Naive thymus-derived CD8-positive, alpha-beta T cell (primary cell): ENCODE results near the gene CXCL16. TPM values are rescaled to one million over a fixed set of nuclear protein-coding genes. Genes with fewer than 3 reads are reported as not detected.

ENCODE experiments used
- ATAC-seq, 2 donors: fragments of 150-1000 bp; cut with Tn5 transposase in 1 of 2; sonication (Bioruptor Pico), chemical (Tn5 transposase) in 1 of 2; 1 replicate in 1 of 2; 2 replicates in 1 of 2; pipeline ENCODE4 v1.10.0; 2021; ENCODE audit warnings: mild to moderate bottlenecking in 2 of 2, moderate library complexity in 2 of 2
- POLR2A ChIA-PET: fragments of 350-600 bp; sonication (Branson Sonifier 250); formaldehyde crosslinking; loops from one replicate; lab custom pipeline; 2021; ENCODE audit warnings: antibody characterized with exemption; lab: Charles Lee
- DNase-seq, 10 donors: peaks; one replicate each; pipeline versions ENCODE4 v3.0.0 to v3.0.0-alpha.2; 2020 to 2022
- H3K27ac Mint-ChIP-seq, 10 donors: one replicate each; pipeline ENCODE4 v1.8.0; 2020 to 2022; ENCODE audit warnings: mild to moderate bottlenecking in 10 of 10, mixed read lengths in 10 of 10, moderate library complexity in 4 of 10, inconsistent platforms in 1 of 10
- H3K27me3 Mint-ChIP-seq, 5 donors: one replicate each; pipeline ENCODE4 v1.8.0; 2021 to 2022; ENCODE audit warnings: mixed read lengths in 5 of 5
- H3K36me3 Mint-ChIP-seq, 3 donors: one replicate each; pipeline ENCODE4 v1.8.0; 2020 to 2022; ENCODE audit warnings: mixed read lengths in 3 of 3, mild to moderate bottlenecking in 2 of 3, inconsistent platforms in 1 of 3
- H3K4me1 Mint-ChIP-seq, 4 donors: one replicate each; pipeline ENCODE4 v1.8.0; 2021 to 2022; ENCODE audit warnings: mixed read lengths in 4 of 4
- H3K4me3 Mint-ChIP-seq, 10 donors: one replicate each; pipeline ENCODE4 v1.8.0; 2020 to 2022; ENCODE audit warnings: mild to moderate bottlenecking in 10 of 10, mixed read lengths in 10 of 10, moderate library complexity in 6 of 10, inconsistent platforms in 1 of 10
- H3K9me3 Mint-ChIP-seq, 9 donors: one replicate each; pipeline ENCODE4 v1.8.0; 2020 to 2022; ENCODE audit warnings: mixed read lengths in 9 of 9, mild to moderate bottlenecking in 3 of 9, inconsistent platforms in 1 of 9, moderate library complexity in 1 of 9
- polyA plus RNA-seq, 3 donors: library from polyadenylated mRNA; unstranded; fragments of 300-500 nt; fragmentation: Illumina TruSeq; gene quantifications; one replicate each; pipeline ENCODE4 v1.2.3, GENCODE V29; 2021
- total RNA-seq, 8 experiments: library from RNA in 2 of 8; stranded (reverse) in 2 of 8; gene quantifications; one replicate each; pipeline ENCODE4 v1.2.3 and lab custom pipeline; 2021 to 2026

Gene CXCL16, protein sequence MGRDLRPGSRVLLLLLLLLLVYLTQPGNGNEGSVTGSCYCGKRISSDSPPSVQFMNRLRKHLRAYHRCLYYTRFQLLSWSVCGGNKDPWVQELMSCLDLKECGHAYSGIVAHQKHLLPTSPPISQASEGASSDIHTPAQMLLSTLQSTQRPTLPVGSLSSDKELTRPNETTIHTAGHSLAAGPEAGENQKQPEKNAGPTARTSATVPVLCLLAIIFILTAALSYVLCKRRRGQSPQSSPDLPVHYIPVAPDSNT
- total RNA-seq (1 to 10 TPM; 5.5 to 5.6 TPM), polyA plus RNA-seq (1 to 10 TPM; 2.2 to 5.9 (median 2.5) TPM), total RNA-seq (lab: John Stamatoyannopoulos, UW) (1.3 to 10.6 (median 2.4) reads per million in 6 experiments)

DNA sequence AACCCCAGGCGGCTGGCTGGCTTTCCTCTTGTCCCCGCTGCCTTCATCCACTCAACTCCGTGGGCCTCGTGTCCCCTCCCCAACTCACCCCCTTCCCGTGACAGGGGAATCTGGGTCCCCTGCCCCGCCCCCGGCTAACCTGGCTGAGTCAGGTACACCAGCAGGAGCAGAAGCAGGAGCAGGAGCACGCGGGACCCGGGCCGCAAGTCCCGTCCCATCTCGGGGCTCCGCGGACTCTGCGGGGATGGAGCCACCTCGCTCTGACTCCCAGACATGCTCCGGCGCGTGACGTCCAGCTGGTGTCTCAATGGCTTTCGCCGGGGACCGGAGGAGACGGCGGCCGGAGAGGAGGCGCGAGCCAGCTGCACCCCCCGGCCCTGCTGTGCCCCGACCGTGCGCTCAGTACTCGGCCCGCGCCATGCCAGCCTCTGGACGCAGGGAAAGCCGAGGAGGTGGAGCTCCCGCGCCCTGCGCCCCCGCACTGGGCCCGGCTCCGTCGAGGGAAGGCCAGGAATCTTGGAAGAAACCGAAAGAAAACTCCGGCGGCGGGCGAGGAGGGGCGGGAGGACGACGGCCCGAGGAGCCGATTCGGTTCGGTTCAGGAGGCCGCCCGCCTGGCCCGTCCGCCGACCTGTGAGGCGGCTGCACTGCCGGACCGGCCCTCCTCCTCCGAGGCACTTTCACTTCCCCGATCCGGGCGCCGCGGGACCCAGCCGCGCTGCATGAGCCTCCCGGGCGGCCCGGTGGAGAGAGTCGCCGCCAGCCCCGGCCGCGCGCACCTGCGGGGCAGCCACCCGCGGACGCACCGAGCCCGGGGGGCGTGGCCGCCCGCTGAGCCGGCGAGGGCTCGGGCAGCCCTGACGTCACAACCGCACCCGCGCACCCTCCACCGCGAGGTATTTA is at the start of gene CXCL16, which contains the start of gene ZMYND15:
CXCL16 (minus strand) TSS at position 807 of the 903 bp plus-strand sequence; CDS start at position 218, 589 bp downstream.
ZMYND15 (plus strand) TSS at position 712 of the 903 bp plus-strand sequence. CDS start 716 bp downstream, outside the sequence.
- peaks cover 0 to 13% (median 6%) of the 10 kb centered on the region in 5 donors for H3K27me3 Mint-ChIP-seq
- H3K36me3 Mint-ChIP-seq: no peaks in the 10 kb centered on the region
- H3K9me3 Mint-ChIP-seq: no peaks in the 10 kb centered on the region
- POLR2A ChIA-PET: interaction anchor here (0.5 to 2.4 kb wide), 8 partner anchors 9 to 596 kb away, joined by 3 to 24 read pairs (median 5); partner anchors contain the start of genes ARRB2, CYB5D2 and ZZEF1
- DNase-seq (peak; percentile 50 to 83 (median 70)), ATAC-seq (peak; percentile 72)
- H3K4me1 Mint-ChIP-seq: peaks cover 17 to 30% (median 22%) of the 10 kb centered on the region in 4 donors
- H3K27ac Mint-ChIP-seq: peak within 1 kb of the TSS; percentile 86 to 98 (median 94)
- peak within 1 kb of the TSS; percentile 83 to 94 (median 90) for H3K4me3 Mint-ChIP-seq

DNA sequence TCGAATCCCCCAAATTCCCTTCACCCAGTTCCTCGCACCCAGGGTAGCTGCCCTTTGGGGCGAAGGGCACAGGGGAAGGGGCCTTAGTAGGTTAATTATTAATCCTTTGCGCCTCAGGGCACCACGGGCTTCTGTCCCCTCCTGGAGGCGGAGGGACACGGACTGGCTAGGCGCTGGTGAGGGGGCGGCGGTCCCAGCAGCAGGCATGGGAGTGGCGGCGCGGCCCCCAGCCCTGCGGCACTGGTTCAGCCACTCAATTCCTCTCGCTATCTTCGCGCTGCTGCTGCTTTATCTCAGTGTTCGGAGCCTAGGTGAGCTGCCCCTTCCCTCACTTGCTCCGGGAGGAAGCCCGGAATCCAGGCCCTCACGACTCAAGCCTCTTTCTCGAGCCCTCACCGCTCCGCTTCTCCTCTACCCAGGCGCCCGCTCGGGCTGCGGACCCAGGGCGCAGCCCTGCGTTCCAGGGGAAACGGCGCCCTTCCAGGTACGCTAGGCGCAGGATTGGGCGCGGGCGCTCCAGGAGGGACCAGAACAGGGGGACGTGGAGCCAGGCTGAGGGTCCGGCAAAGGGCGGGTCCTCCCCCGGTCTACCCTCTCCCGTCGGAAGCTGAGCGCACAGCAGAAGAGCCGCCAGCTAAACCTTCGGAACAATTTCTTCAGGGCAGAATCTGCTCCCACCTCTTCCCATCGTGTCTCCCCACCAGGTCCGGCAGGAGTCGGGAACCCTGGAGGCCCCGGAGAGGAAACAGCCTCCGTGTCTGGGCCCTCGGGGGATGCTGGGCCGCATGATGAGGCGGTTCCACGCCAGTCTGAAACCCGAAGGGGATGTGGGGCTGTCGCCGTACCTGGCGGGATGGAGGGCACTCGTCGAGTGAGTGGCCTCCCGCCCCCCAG is 49.3 kb upstream of the CXCL16 start, which contains the start of gene GLTPD2:
GLTPD2 (plus strand) TSS at position 158 of the 894 bp plus-strand sequence; CDS start at position 206, 48 bp downstream.
- H3K27me3 Mint-ChIP-seq: peaks cover 12 to 42% (median 29%) of the 10 kb centered on the region in 5 donors
- no peak for DNase-seq
- POLR2A ChIA-PET: interaction anchor here (0.6 to 3.2 kb wide), 16 partner anchors 10 to 423 kb away, joined by 3 to 45 read pairs (median 4); partner anchors contain the start of genes ARRB2, CAMTA2, MINK1 and PLD2
- no peaks in the 10 kb centered on the region for H3K9me3 Mint-ChIP-seq
- peaks cover 10 to 41% (median 34%) of the 10 kb centered on the region in 4 donors for H3K4me1 Mint-ChIP-seq
- peak within 1 kb of the TSS in 5 of 10 donors; percentile 22 to 77 (median 31) for H3K27ac Mint-ChIP-seq
- no peaks in the 10 kb centered on the region for H3K36me3 Mint-ChIP-seq
- no peak for ATAC-seq
- H3K4me3 Mint-ChIP-seq: peak within 1 kb of the TSS; percentile 67 to 85 (median 70)

GRCh38 chr17:4788159-4788806 is 48.6 kb upstream of the CXCL16 start:
- Mint-ChIP-seq H3K4me3 (peak overlapping the region; percentile 33 to 68 (median 58)), H3K36me3 (no peaks in the 10 kb centered on the region), H3K27me3 (peaks cover 15 to 49% (median 31%) of the 10 kb centered on the region in 5 donors), H3K4me1 (peaks cover 10 to 41% (median 34%) of the 10 kb centered on the region in 4 donors), H3K9me3 (no peaks in the 10 kb centered on the region), H3K27ac (peak overlapping the region in 1 of 10 donors; percentile 53)
- DNase-seq (no peak), ATAC-seq (no peak)
- POLR2A ChIA-PET: interaction anchor here (1.9 to 3.2 kb wide), 2 partner anchors 18 to 46 kb away, joined by 8 to 18 read pairs; partner anchors contain the start of genes MINK1 and PLD2

DNA sequence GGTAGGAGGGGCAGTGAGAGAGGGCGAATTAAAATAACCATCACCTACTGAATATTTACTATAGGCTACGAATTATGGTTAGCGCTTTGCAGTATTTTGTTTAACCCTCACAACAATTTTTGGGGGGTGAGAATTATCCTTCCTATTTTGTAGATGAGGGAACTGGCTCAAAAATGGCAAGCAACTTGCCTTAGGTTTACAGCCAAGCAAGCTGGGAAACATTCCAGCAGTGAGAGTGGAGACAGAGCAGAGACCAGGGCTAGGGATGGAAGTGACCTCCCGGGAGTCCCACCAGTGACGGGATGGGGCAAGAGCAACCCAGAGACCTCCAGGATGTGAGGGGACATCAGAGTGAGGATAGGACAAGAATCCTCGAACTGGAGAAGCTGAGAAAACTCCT is 46.8 kb upstream of the CXCL16 start:
- Mint-ChIP-seq H3K4me3 (peak overlapping the region in 4 of 10 donors; percentile 10 to 62 (median 52)), H3K9me3 (no peaks in the 10 kb centered on the region), H3K27me3 (peaks cover 21 to 62% (median 38%) of the 10 kb centered on the region in 5 donors), H3K4me1 (peaks cover 13 to 48% (median 37%) of the 10 kb centered on the region in 4 donors), H3K27ac (no peak overlapping the region), H3K36me3 (no peaks in the 10 kb centered on the region)
- ATAC-seq (no peak), DNase-seq (no peak)
- POLR2A ChIA-PET: interaction anchor here (1.9 kb wide), 1 partner anchor 77 kb away, joined by 5 read pairs; no protein-coding TSS in a partner anchor

- no peak for ATAC-seq
- H3K27me3 Mint-ChIP-seq: peaks cover 21 to 62% (median 38%) of the 10 kb centered on the region in 5 donors
- H3K4me3 Mint-ChIP-seq: peak within 1 kb of the TSS; percentile 22 to 83 (median 66)
- peaks cover 13 to 45% (median 35%) of the 10 kb centered on the region in 4 donors for H3K4me1 Mint-ChIP-seq
- POLR2A ChIA-PET: interaction anchor here (1.2 to 1.9 kb wide), 2 partner anchors 61 to 76 kb away, joined by 3 to 5 read pairs; no protein-coding TSS in a partner anchor
- no peak for DNase-seq
- H3K36me3 Mint-ChIP-seq: no peaks in the 10 kb centered on the region
- no peaks in the 10 kb centered on the region for H3K9me3 Mint-ChIP-seq
- peak within 1 kb of the TSS in 1 of 10 donors; percentile 53 for H3K27ac Mint-ChIP-seq
Measured at GRCh38 chr17:4786106-4786511, 46.4 kb upstream of the CXCL16 start, which contains the start of gene VMO1. Gene VMO1 (minus strand): TSS chr17:4786364. CDS start chr17:4786352, 12 bp downstream.

DNA sequence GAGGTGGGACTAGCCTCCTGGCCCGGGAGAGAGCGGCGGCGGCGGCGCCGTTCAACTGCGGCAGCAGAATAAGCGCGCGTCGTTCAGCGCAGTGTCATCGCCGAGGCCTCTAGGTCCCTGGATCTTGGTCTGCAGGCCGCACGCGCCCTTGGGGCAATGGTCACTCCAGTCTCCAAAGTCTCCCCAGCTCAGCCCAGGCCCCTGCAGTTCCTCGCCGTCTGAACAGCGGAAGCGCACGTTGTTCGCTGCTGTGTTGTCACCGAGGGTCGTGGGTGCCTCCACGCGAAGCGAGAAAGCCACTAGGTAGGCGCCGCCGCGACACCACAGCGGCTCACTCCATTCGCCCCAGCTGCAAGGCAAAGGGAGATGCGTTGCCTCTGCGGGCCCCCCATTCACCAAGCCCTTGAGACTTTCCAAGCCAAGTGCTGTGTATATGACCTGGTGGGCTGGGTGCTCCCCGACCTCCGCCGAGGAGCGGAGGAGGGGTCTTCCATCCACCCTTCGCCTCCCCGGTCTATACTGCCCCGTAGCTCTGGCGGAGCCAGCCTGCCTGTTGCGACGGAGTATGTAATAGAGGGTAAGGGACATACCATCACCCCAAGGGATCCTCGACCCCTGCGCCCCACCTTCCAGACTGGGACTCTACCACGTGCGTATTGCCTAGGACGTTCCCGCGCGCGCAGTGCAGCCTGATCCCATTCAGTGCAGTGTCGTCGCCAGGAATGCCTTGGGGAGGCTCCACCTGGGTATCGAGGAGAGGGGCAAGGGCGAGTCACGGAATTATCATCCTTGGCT is 45.8 kb upstream of the CXCL16 start:
- peaks cover 21 to 67% (median 42%) of the 10 kb centered on the region in 5 donors for H3K27me3 Mint-ChIP-seq
- peak overlapping the region; percentile 22 to 83 (median 66) for H3K4me3 Mint-ChIP-seq
- no peaks in the 10 kb centered on the region for H3K36me3 Mint-ChIP-seq
- no peak overlapping the region for H3K27ac Mint-ChIP-seq
- DNase-seq (no peak), ATAC-seq (no peak)
- H3K4me1 Mint-ChIP-seq: peaks cover 10 to 39% (median 32%) of the 10 kb centered on the region in 4 donors
- no peaks in the 10 kb centered on the region for H3K9me3 Mint-ChIP-seq
- POLR2A ChIA-PET: interaction anchor here (0.5 to 1.9 kb wide), 4 partner anchors 60 to 232 kb away, joined by 3 to 5 read pairs (median 4); partner anchors contain the start of genes RNF167 and SLC25A11

- no peak for ATAC-seq
- no peaks in the 10 kb centered on the region for H3K9me3 Mint-ChIP-seq
- no peak overlapping the region for H3K27ac Mint-ChIP-seq
- no peak for DNase-seq
- H3K4me1 Mint-ChIP-seq: peaks cover 9 to 24% (median 23%) of the 10 kb centered on the region in 4 donors
- POLR2A ChIA-PET: interaction anchor here (0.5 to 1.8 kb wide), 5 partner anchors 51 to 192 kb away, joined by 3 to 5 read pairs (median 4); partner anchors contain the start of gene ARRB2
- H3K4me3 Mint-ChIP-seq: no peak overlapping the region
- peaks cover 21 to 73% (median 50%) of the 10 kb centered on the region in 5 donors for H3K27me3 Mint-ChIP-seq
- H3K36me3 Mint-ChIP-seq: no peaks in the 10 kb centered on the region
Measured at GRCh38 chr17:4782652-4783051, 42.9 kb upstream of the CXCL16 start.

- POLR2A ChIA-PET: interaction anchor here (1.0 kb wide), 1 partner anchor 26 kb away, joined by 3 read pairs; the partner anchor contains the start of gene PLD2
- Mint-ChIP-seq H3K27me3 (peaks cover 15 to 53% (median 38%) of the 10 kb centered on the region in 5 donors), H3K4me1 (peaks cover 4 to 11% (median 7%) of the 10 kb centered on the region in 4 donors), H3K4me3 (no peak overlapping the region), H3K27ac (no peak overlapping the region), H3K9me3 (no peaks in the 10 kb centered on the region), H3K36me3 (no peaks in the 10 kb centered on the region)
- no peak for DNase-seq
- ATAC-seq: no peak
Measured at GRCh38 chr17:4780325-4780955, 40.7 kb upstream of the CXCL16 start.

DNA sequence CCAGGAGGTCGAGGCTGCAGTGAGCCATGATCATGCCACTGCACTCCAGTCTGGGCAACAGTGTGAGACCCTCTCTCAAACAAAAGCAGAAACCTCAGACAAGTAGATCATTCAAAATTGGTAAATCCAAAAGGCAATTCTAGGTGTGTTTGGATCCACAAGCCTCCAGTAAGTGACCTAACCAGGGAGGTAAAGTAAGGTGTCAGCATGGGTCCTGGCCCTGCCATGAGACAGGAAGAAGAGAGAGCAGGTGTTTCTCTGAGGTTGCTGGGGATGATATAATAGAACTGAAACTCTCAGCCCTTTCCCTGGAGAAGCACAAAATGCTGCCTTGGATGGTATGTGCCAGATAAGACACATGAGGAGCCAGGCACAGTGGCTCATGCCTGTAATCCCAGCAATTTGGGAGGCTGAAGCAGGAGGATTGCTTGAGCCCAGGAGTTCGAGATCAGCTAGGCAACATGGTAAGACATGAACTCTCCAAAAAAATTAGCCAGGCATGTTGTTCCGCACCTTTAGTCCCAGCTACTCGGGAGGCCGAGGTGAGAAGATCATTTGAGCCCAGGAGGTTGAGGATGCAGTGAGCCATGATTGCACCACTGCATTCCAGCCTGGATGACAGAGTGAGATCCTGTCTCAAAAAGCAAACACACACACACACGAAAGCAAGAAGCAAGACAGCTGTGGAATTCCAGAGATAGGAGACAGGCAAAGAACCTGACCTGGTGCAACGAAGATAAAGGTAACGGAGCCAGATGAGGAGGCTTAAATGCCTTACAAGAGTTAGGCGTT is 38.4 kb upstream of the CXCL16 start:
- Mint-ChIP-seq H3K9me3 (no peaks in the 10 kb centered on the region), H3K4me1 (peaks cover 0 to 7% (median 4%) of the 10 kb centered on the region in 4 donors), H3K27ac (no peak overlapping the region), H3K4me3 (no peak overlapping the region), H3K27me3 (peaks cover 11 to 33% (median 29%) of the 10 kb centered on the region in 5 donors), H3K36me3 (no peaks in the 10 kb centered on the region)
- ATAC-seq (no peak), DNase-seq (no peak)
- POLR2A ChIA-PET: interaction anchor here (0.6 to 0.7 kb wide), 3 partner anchors 16 to 179 kb away, joined by 3 to 5 read pairs (median 4); no protein-coding TSS in a partner anchor
